ENCODE data around the gene RAB44. TPM values are rescaled to one million over a fixed set of nuclear protein-coding genes. Genes with fewer than 3 reads are reported as not detected.
A peak's percentile ranks its signal among the peaks of the same experiment; 100 is the strongest.

The RAB44 gene
- total and polyA plus RNA-seq, 9 of the 15 experiments (the other 6 are each of a cell fraction or from before 2014, with no cell fraction given): not detected

DNA sequence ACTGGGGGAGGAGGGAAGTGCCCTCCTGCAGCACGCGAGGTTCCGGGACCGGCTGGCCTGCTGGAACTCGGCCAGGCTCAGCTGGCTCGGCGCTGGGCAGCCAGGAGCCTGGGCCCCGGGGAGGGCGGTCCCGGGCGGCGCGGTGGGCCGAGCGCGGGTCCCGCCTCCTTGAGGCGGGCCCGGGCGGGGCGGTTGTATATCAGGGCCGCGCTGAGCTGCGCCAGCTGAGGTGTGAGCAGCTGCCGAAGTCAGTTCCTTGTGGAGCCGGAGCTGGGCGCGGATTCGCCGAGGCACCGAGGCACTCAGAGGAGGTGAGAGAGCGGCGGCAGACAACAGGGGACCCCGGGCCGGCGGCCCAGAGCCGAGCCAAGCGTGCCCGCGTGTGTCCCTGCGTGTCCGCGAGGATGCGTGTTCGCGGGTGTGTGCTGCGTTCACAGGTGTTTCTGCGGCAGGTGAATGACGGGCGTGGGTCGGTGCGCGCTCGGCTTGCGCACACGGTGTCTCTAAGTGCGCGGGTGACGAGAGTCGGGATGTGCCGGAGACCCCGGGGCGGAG, 19.1 kb upstream of the RAB44 start, which contains the start of gene CDKN1A (continued):
- TF ChIP-seq KAT7 (CRISPR knock-in tag; IDR thresholded peaks at IDR 0.05; ENCODE audit: borderline replicate concordance) (no peak), POLR2H (tag; IDR thresholded peaks at IDR 0.05; ENCODE audit: low read depth) (no peak; the same call in 1 of the 2 replicates), TRIM28 (IDR thresholded peaks at IDR 0.05) (no peak), PTTG1 (tag; IDR thresholded peaks at IDR 0.05; ENCODE audit: low read depth) (no peak), GATAD2B (IDR thresholded peaks at IDR 0.05; ENCODE audit: borderline replicate concordance) (peak; percentile 90), PURB (CRISPR knock-in tag; IDR thresholded peaks at IDR 0.05; ENCODE audit: low read depth) (no peak), ZNF436 (CRISPR knock-in tag; IDR thresholded peaks at IDR 0.05) (no peak), RFX5 (IDR thresholded peaks at IDR 0.05; ENCODE audit: low read depth, low read length) (no peak), ZZZ3 (IDR thresholded peaks at IDR 0.05) (no peak), NR4A1 (CRISPR knock-in tag; IDR thresholded peaks at IDR 0.05) (no peak), NR4A1 (tag; IDR thresholded peaks at IDR 0.05) (no peak), RB1 (IDR thresholded peaks at IDR 0.05; ENCODE audit: low read depth) (peak; percentile 66), MCM5 (IDR thresholded peaks at IDR 0.05; ENCODE audit: low read depth) (no peak), MED1 (CRISPR knock-in tag; IDR thresholded peaks at IDR 0.05; ENCODE audit: borderline replicate concordance) (no peak; the same call in 1 of the 2 replicates), SIX5 (IDR thresholded peaks at IDR 0.05; ENCODE audit: borderline replicate concordance in 1 of 2, insufficient read depth in 1 of 2, low read depth in 1 of 2, low read length in 2 of 2) (no peak), SIN3A (IDR thresholded peaks at IDR 0.05; ENCODE audit: borderline replicate concordance in 2 of 2, control insufficient read depth in 1 of 2, low read depth in 2 of 2, low read length in 2 of 2) (peak in 1 of 2 experiments; percentile 75; a peak in 1 of 4 replicates), E2F3 (CRISPR knock-in tag; IDR thresholded peaks at IDR 0.05) (no peak), PHB (CRISPR knock-in tag; IDR thresholded peaks at IDR 0.05) (no peak; the same call in 1 of the 2 replicates), SMARCA4 (IDR thresholded peaks at IDR 0.05) (no peak), KDM2B (CRISPR knock-in tag; IDR thresholded peaks at IDR 0.05) (peak; percentile 41; the same call in 1 of the 2 replicates)
- TF ChIP-seq, protein P1, sequence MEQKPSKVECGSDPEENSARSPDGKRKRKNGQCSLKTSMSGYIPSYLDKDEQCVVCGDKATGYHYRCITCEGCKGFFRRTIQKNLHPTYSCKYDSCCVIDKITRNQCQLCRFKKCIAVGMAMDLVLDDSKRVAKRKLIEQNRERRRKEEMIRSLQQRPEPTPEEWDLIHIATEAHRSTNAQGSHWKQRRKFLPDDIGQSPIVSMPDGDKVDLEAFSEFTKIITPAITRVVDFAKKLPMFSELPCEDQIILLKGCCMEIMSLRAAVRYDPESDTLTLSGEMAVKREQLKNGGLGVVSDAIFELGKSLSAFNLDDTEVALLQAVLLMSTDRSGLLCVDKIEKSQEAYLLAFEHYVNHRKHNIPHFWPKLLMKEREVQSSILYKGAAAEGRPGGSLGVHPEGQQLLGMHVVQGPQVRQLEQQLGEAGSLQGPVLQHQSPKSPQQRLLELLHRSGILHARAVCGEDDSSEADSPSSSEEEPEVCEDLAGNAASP (IDR thresholded peaks at IDR 0.05): no peak
- TF ChIP-seq, protein P2, sequence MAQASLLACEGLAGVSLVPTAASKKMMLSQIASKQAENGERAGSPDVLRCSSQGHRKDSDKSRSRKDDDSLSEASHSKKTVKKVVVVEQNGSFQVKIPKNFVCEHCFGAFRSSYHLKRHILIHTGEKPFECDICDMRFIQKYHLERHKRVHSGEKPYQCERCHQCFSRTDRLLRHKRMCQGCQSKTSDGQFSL (CRISPR knock-in tag; IDR thresholded peaks at IDR 0.05): no peak; the same call in 1 of the 2 replicates
- TF ChIP-seq, protein P2 (tag; IDR thresholded peaks at IDR 0.05): no peak
- TF ChIP-seq, protein P3, sequence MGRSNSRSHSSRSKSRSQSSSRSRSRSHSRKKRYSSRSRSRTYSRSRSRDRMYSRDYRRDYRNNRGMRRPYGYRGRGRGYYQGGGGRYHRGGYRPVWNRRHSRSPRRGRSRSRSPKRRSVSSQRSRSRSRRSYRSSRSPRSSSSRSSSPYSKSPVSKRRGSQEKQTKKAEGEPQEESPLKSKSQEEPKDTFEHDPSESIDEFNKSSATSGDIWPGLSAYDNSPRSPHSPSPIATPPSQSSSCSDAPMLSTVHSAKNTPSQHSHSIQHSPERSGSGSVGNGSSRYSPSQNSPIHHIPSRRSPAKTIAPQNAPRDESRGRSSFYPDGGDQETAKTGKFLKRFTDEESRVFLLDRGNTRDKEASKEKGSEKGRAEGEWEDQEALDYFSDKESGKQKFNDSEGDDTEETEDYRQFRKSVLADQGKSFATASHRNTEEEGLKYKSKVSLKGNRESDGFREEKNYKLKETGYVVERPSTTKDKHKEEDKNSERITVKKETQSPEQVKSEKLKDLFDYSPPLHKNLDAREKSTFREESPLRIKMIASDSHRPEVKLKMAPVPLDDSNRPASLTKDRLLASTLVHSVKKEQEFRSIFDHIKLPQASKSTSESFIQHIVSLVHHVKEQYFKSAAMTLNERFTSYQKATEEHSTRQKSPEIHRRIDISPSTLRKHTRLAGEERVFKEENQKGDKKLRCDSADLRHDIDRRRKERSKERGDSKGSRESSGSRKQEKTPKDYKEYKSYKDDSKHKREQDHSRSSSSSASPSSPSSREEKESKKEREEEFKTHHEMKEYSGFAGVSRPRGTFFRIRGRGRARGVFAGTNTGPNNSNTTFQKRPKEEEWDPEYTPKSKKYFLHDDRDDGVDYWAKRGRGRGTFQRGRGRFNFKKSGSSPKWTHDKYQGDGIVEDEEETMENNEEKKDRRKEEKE (IDR thresholded peaks at IDR 0.05; ENCODE audit: borderline replicate concordance in 1 of 2, control insufficient read depth in 1 of 2, low read depth in 2 of 2, low read length in 1 of 2): no peak

Measured in K562 (cell line).